Thymus (tissue), 11 donors: Measurements from ENCODE around the gene BMP3. TPM values are rescaled to one million over a fixed set of nuclear protein-coding genes. Genes with fewer than 3 reads are reported as not detected.
A peak's percentile ranks its signal among the peaks of the same experiment; 100 is the strongest.

Experiments used
- DNase-seq, 9 donors: peaks; one replicate each; pipeline ENCODE4 v3.0.0-alpha.2; 2013; ENCODE audit warnings: low spot score in 9 of 9, low read depth in 6 of 9, missing footprints in 1 of 9
- H3K27ac ChIP-seq, 2 donors: one replicate each; pipeline ENCODE4 v1.5.1; 2013; ENCODE audit warnings: control low read depth in 1 of 2, low read depth in 1 of 2, low read length in 1 of 2, mild to moderate bottlenecking in 1 of 2, moderate library complexity in 1 of 2
- H3K27me3 ChIP-seq, 2 donors: one replicate each; pipeline ENCODE4 v1.5.1; 2013; ENCODE audit warnings: low read length in 1 of 2; ENCODE audit not compliant: control insufficient read depth in 2 of 2, insufficient read depth in 1 of 2
- H3K36me3 ChIP-seq, 2 donors: one replicate each; pipeline ENCODE4 v1.5.1; 2013; ENCODE audit warnings: low read length in 1 of 2, mild to moderate bottlenecking in 1 of 2, moderate library complexity in 1 of 2; ENCODE audit not compliant: control insufficient read depth in 2 of 2, insufficient read depth in 2 of 2
- H3K4me1 ChIP-seq, 2 donors: one replicate each; pipeline ENCODE4 v1.5.1; 2013; ENCODE audit warnings: low read length in 2 of 2; ENCODE audit not compliant: control insufficient read depth in 2 of 2, insufficient read depth in 2 of 2
- H3K4me3 ChIP-seq, 2 donors: one replicate each; pipeline ENCODE4 v1.5.1; 2013; ENCODE audit warnings: low read length in 2 of 2, control low read depth in 1 of 2, mild to moderate bottlenecking in 1 of 2
- H3K9me3 ChIP-seq, 2 donors: one replicate each; pipeline ENCODE4 v1.5.1; 2013; ENCODE audit warnings: low read length in 1 of 2, mild to moderate bottlenecking in 1 of 2; ENCODE audit not compliant: control insufficient read depth in 2 of 2, insufficient read depth in 1 of 2
- WGBS: extraction: QIAGEN DNeasy Blood & Tissue Kit; methylation state at CpG from one replicate; pipeline ENCODE4 v1.1.7; 2013; 5-methylcytosine and 5-hydroxymethylcytosine counted together
- polyA plus RNA-seq: library from polyadenylated mRNA; stranded (reverse); fragments of 200-250 nt; gene quantifications from one replicate; pipeline ENCODE4 v1.2.3, GENCODE V29; 2013
- total RNA-seq: library from RNA; stranded (reverse); fragments of 120-200 nt; gene quantifications from one replicate; pipeline ENCODE4 v1.2.4, GENCODE V29; 2013
- donor health status: healthy.

Gene BMP3
- total and polyA plus RNA-seq, 2 donors: 0.09 to 0.11 TPM

GRCh38 chr4:81019006-81019405 lies 11.5 kb upstream of the BMP3 start:
- WGBS: 88% methylated on average over 1 of the region's 1 CpG
- Histone ChIP-seq H3K4me3 (no peak overlapping the region), H3K27ac (no peak overlapping the region), H3K36me3 (no peaks in the 10 kb centered on the region), H3K4me1 (no peaks in the 10 kb centered on the region), H3K9me3 (no peaks in the 10 kb centered on the region), H3K27me3 (peaks cover 0 to 2% of the 10 kb centered on the region in 2 donors)
- DNase-seq: no peak

GRCh38 chr4:81021142-81021944 lies 9.2 kb upstream of the BMP3 start:
- no peaks in the 10 kb centered on the region for H3K36me3 ChIP-seq
- 54% methylated on average over 5 of the region's 5 CpGs for WGBS

DNA sequence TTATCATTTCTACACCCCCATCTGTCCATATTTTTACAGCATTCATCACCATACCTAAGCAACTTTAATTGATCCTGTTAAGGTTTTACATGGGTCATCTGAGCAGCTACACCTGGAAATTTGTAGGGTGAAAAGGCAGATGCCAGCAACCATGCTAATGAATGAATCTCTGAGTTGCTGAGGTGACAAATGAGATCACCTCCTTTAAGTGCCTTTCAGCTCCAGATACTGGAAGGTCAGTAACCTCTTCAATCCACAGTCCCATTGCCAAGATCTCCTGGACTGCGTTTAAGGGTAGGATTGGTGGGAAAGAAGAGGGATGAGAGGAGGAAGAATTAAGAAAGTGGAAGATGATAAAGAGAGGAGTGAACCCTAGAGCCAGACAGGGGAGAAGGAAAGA lies 8.5 kb upstream of the BMP3 start:
- WGBS: 93% methylated on average over 1 of the region's 1 CpG
- H3K27ac ChIP-seq: no peak overlapping the region
- H3K4me3 ChIP-seq: no peak overlapping the region
- no peaks in the 10 kb centered on the region for H3K9me3 ChIP-seq
- peaks cover 0 to 2% of the 10 kb centered on the region in 2 donors for H3K27me3 ChIP-seq
- no peaks in the 10 kb centered on the region for H3K36me3 ChIP-seq
- no peak for DNase-seq
- no peaks in the 10 kb centered on the region for H3K4me1 ChIP-seq

More at GRCh38 chr4:81021142-81021944, 9.2 kb upstream of the BMP3 start:
- Histone ChIP-seq H3K4me1 (no peaks in the 10 kb centered on the region), H3K27ac (no peak overlapping the region), H3K27me3 (peaks cover 0 to 2% of the 10 kb centered on the region in 2 donors), H3K9me3 (no peaks in the 10 kb centered on the region), H3K4me3 (no peak overlapping the region)
- no peak for DNase-seq

DNA sequence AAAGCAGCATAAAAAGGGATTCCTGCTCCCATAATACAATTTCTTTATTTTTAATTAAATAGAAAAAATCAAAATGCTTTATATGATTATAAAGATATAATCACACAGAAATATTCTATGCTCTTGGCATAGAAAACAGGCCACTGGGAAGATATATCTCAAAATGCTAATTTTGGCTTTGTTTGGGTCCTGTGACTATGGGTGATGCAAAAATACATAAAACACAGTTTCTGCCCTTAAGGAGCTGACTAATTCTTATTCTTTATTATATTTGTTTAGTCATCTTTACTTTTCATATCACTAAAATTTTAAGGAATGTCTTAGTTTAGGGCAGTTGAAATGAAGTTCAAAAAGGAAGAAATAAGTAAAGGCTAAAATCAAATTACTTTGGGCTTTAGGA lies 7.0 kb upstream of the BMP3 start:
- H3K4me3 ChIP-seq: no peak overlapping the region
- H3K9me3 ChIP-seq: no peaks in the 10 kb centered on the region
- no peaks in the 10 kb centered on the region for H3K36me3 ChIP-seq
- H3K27me3 ChIP-seq: peaks cover 0 to 4% of the 10 kb centered on the region in 2 donors
- no peak for DNase-seq
- no peak overlapping the region for H3K27ac ChIP-seq
- H3K4me1 ChIP-seq: no peaks in the 10 kb centered on the region

- Histone ChIP-seq H3K27ac (no peak overlapping the region), H3K36me3 (no peaks in the 10 kb centered on the region), H3K4me1 (no peaks in the 10 kb centered on the region), H3K4me3 (peak overlapping the region in 1 of 2 donors; percentile 1), H3K27me3 (peaks cover 32 to 50% of the 10 kb centered on the region in 2 donors), H3K9me3 (no peaks in the 10 kb centered on the region)
- peak in 1 of 9 donors; percentile 6 for DNase-seq
- WGBS: 2% methylated on average over 77 of the region's 77 CpGs
These were observed 678 bp downstream of the BMP3 start for GRCh38 chr4:81030981-81031791.

- 28% methylated on average over 15 of the region's 15 CpGs for WGBS
- no peak overlapping the region for H3K4me3 ChIP-seq
- H3K27me3 ChIP-seq: peaks cover 32 to 50% of the 10 kb centered on the region in 2 donors
These were observed 1.5 kb downstream of the BMP3 start for GRCh38 chr4:81031796-81032551.

GRCh38 chr4:81032771-81033684 lies 2.5 kb downstream of the BMP3 start:
- no peak for DNase-seq
- 93% methylated on average over 4 of the region's 4 CpGs for WGBS
- Histone ChIP-seq H3K36me3 (no peaks in the 10 kb centered on the region), H3K4me1 (no peaks in the 10 kb centered on the region), H3K27ac (no peak overlapping the region), H3K9me3 (no peaks in the 10 kb centered on the region), H3K27me3 (peaks cover 32 to 50% of the 10 kb centered on the region in 2 donors), H3K4me3 (no peak overlapping the region)

More at GRCh38 chr4:81031796-81032551, 1.5 kb downstream of the BMP3 start:
- no peaks in the 10 kb centered on the region for H3K36me3 ChIP-seq
- no peak overlapping the region for H3K27ac ChIP-seq
- no peak for DNase-seq
- no peaks in the 10 kb centered on the region for H3K9me3 ChIP-seq
- no peaks in the 10 kb centered on the region for H3K4me1 ChIP-seq

DNA sequence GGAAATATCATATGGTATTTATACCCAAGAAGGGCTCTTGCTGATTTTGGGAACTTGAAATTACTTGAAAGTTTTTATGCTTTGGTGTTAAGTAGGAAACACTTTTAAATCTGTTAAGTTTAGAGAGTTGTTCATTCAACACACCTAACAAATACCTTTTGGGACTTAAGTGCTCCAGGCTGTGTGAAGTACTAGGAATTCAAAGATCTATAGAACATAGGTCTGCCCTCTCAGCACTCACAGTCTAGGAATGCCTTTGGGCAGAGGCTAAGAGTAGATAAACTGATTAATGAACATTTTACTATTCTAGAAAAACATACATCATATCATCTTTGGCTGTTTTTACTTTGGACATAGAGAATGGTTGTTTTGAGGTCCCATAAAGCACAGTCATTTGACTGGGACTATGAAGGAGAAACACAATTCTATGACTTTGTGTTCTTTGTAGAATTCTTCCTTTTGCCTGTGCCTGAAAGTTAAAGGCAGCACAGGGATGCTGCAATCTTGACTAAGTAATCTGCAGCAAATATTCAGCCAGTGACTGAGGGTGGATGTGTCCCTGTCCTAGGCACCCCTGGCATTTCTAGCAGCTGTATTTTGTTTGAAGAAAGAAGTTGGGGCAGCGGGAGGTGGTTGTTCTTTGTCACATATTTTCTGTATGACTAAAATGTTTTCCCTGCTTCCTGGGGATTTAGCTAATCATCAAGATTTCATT lies 8.3 kb downstream of the BMP3 start:
- no peak for DNase-seq
- H3K27ac ChIP-seq: no peak overlapping the region

More for the DNA sequence above, 8.3 kb downstream of the BMP3 start:
- H3K27me3 ChIP-seq: peaks cover 0 to 8% of the 10 kb centered on the region in 2 donors
- H3K36me3 ChIP-seq: no peaks in the 10 kb centered on the region
- no peak overlapping the region for H3K4me3 ChIP-seq
- H3K4me1 ChIP-seq: no peaks in the 10 kb centered on the region
- H3K9me3 ChIP-seq: no peaks in the 10 kb centered on the region
- 98% methylated on average over 1 of the region's 1 CpG for WGBS
